Testis (tissue), 3 donors: ENCODE data around the gene SLC16A10. TPM values are rescaled to one million over a fixed set of nuclear protein-coding genes. Genes with fewer than 3 reads are reported as not detected.

Experiments
- DNase-seq: peaks from one replicate; pipeline ENCODE4 v3.0.0-alpha.2; 2019
- H3K27ac ChIP-seq, 2 donors: fragments of 200-600 bp; sonication (generic); one replicate each; pipeline ENCODE4 v1.5.1; 2019
- H3K27me3 ChIP-seq: fragments of 200-600 bp; sonication (generic); one replicate; pipeline ENCODE4 v1.5.1; 2019
- H3K36me3 ChIP-seq: fragments of 200-600 bp; sonication (generic); one replicate; pipeline ENCODE4 v1.5.1; 2017; ENCODE audit warnings: low read depth; ENCODE audit errors: missing control alignments
- H3K4me1 ChIP-seq: fragments of 200-600 bp; sonication (generic); one replicate; pipeline ENCODE4 v1.5.1; 2019
- H3K4me3 ChIP-seq, 2 donors: fragments of 200-600 bp; sonication (generic); one replicate each; pipeline ENCODE4 v1.5.1; 2017 to 2019
- H3K9me3 ChIP-seq: fragments of 200-600 bp; sonication (generic); one replicate; pipeline ENCODE4 v1.5.1; 2017
- CTCF ChIP-seq, 3 experiments: fragments of 450-650 bp in 2 of 3; fragments of 200-600 bp in 1 of 3; sonication (generic) in 1 of 3; IDR thresholded peaks; one replicate each; pipeline ENCODE4 v1.5.1; 2016 to 2019; ENCODE audit warnings: antibody characterized with exemption in 3 of 3, mild to moderate bottlenecking in 2 of 3, moderate library complexity in 1 of 3
- POLR2A ChIP-seq: fragments of 450-650 bp; IDR thresholded peaks from one replicate; pipeline ENCODE4 v1.6.1; 2017; ENCODE audit warnings: antibody characterized with exemption, mild to moderate bottlenecking, moderate library complexity
- WGBS, 2 donors: methylation state at CpG; one replicate each; pipeline ENCODE4 v1.1.5; 2018; 5-methylcytosine and 5-hydroxymethylcytosine counted together
- intact Hi-C: fragments of 100-400 bp; cut with DNase I; formaldehyde crosslinking; loops from one replicate; pipeline ENCODE4 v1.15.1; 2023; ENCODE audit warnings: low total_unique reads
- polyA plus RNA-seq: library from polyadenylated mRNA; stranded (reverse); fragments of 350-450 nt; fragmentation: Illumina TruSeq; extraction: RNeasy Lipid Tissue Mini Kit (QIAGEN cat#74804); gene quantifications from one replicate; pipeline ENCODE4 v1.2.3, GENCODE V29; 2014; ENCODE audit warnings: low read depth, low replicate concordance; ENCODE audit not compliant: insufficient read depth
- total RNA-seq, 2 donors: library from RNA; depleted of rRNA; stranded (reverse); fragments of >200 nt; gene quantifications; one replicate each; pipeline ENCODE4 v1.2.3, GENCODE V29; 2016

SLC16A10 gene
- total and polyA plus RNA-seq, 3 donors from 2014 or later = 9.0 to 16.9 (median 12.0) TPM

GRCh38 chr6:111220383-111221031 is 133.2 kb downstream of the SLC16A10 start:
- TF ChIP-seq POLR2A (no peak), CTCF (IDR thresholded peaks at IDR 0.05) (no peak)
- Histone ChIP-seq H3K9me3 (no peaks in the 10 kb centered on the region), H3K27me3 (no peaks in the 10 kb centered on the region), H3K36me3 (no peaks in the 10 kb centered on the region), H3K27ac (no peak overlapping the region), H3K4me3 (no peak overlapping the region), H3K4me1 (no peaks in the 10 kb centered on the region)
- no peak for DNase-seq
- WGBS, 2 donors = 62 to 82% methylated on average over 1 of the region's 1 CpG
- intact Hi-C loops = no loop called here

- 78 to 90% methylated on average over 4 of the region's 4 CpGs for WGBS, 2 donors
- no peak for DNase-seq
- H3K36me3 ChIP-seq = no peaks in the 10 kb centered on the region
- TF ChIP-seq POLR2A (no peak), CTCF (IDR thresholded peaks at IDR 0.05) (no peak)
- H3K27me3 ChIP-seq = no peaks in the 10 kb centered on the region
- no peaks in the 10 kb centered on the region for H3K9me3 ChIP-seq
- intact Hi-C loops = no loop called here
- no peaks in the 10 kb centered on the region for H3K4me1 ChIP-seq
- H3K4me3 ChIP-seq = no peak overlapping the region
- H3K27ac ChIP-seq = no peak overlapping the region
Measured at GRCh38 chr6:111221804-111222203, 134.5 kb downstream of the SLC16A10 start.

GRCh38 chr6:111222341-111222740 is 135.0 kb downstream of the SLC16A10 start:
- intact Hi-C loops = no loop called here
- H3K9me3 ChIP-seq = no peaks in the 10 kb centered on the region
- no peak for DNase-seq
- WGBS, 2 donors = 0 to 38% methylated on average over 1 of the region's 1 CpG
- no peak overlapping the region for H3K27ac ChIP-seq
- no peaks in the 10 kb centered on the region for H3K4me1 ChIP-seq
- H3K36me3 ChIP-seq = no peaks in the 10 kb centered on the region
- H3K27me3 ChIP-seq = no peaks in the 10 kb centered on the region
- TF ChIP-seq POLR2A (no peak), CTCF (IDR thresholded peaks at IDR 0.05) (no peak)
- no peak overlapping the region for H3K4me3 ChIP-seq

GRCh38 chr6:111228094-111228493 is 140.8 kb downstream of the SLC16A10 start:
- Histone ChIP-seq H3K27ac (no peak overlapping the region), H3K9me3 (no peaks in the 10 kb centered on the region), H3K4me3 (no peak overlapping the region), H3K36me3 (no peaks in the 10 kb centered on the region), H3K4me1 (no peaks in the 10 kb centered on the region), H3K27me3 (no peaks in the 10 kb centered on the region)
- no peak for TF ChIP-seq POLR2A
- no peak for TF ChIP-seq CTCF (IDR thresholded peaks at IDR 0.05)
- WGBS, 2 donors = 91 to 94% methylated on average over 2 of the region's 2 CpGs
- DNase-seq = no peak
- intact Hi-C loops = no loop called here
